H1 (cell line): Measurements from ENCODE around the gene DENND6B.

ENCODE experiments used
- CHD2 ChIP-seq: IDR thresholded peaks from 2 replicates; pipeline ENCODE4 v1.6.1; 2012; ENCODE audit warnings: low read length, improper control_type of control experiment
- EZH2 ChIP-seq: fragments of 200-600 bp; sonication (generic); IDR thresholded peaks from 2 replicates; pipeline ENCODE4 v1.7.1; 2012; ENCODE audit warnings: low read depth, mild to moderate bottlenecking, moderate library complexity, low read length, inconsistent platforms; ENCODE audit not compliant: severe bottlenecking
- POLR2A ChIP-seq, 2 experiments: IDR thresholded peaks; 1 replicate in 1 of 2; 2 replicates in 1 of 2; pipeline ENCODE4 v1.6.1; 2011; ENCODE audit warnings: low read depth in 2 of 2, low read length in 2 of 2, mild to moderate bottlenecking in 2 of 2; ENCODE audit errors: control extremely low read depth in 1 of 2
- POLR2AphosphoS5 ChIP-seq: IDR thresholded peaks from 2 replicates; pipeline ENCODE4 v1.6.1; 2011; ENCODE audit warnings: low read depth, low read length
- SIX5 ChIP-seq: IDR thresholded peaks from 2 replicates; pipeline ENCODE4 v1.6.1; 2011; ENCODE audit warnings: mild to moderate bottlenecking, low read depth, low read length
- SP2 ChIP-seq: IDR thresholded peaks from 2 replicates; pipeline ENCODE4 v1.6.1; 2012; ENCODE audit warnings: mild to moderate bottlenecking, low read length, inconsistent platforms
- TF ChIP-seq, protein P1 (sequence below), 3 experiments: IDR thresholded peaks; 1 replicate in 2 of 3; 2 replicates in 1 of 3; pipeline versions ENCODE4 v1.5.1 to v1.6.1; 2011; ENCODE audit warnings: low read length in 3 of 3, mild to moderate bottlenecking in 3 of 3, inconsistent platforms in 2 of 3, low read depth in 1 of 3, moderate library complexity in 1 of 3; ENCODE audit not compliant: insufficient read depth in 1 of 3; ENCODE audit errors: control extremely low read depth in 1 of 3
- TF ChIP-seq, protein P2 (sequence below): fragments of 300-600 bp; sonication (generic); IDR thresholded peaks from 2 replicates; pipeline ENCODE4 v1.7.1; 2012; ENCODE audit warnings: low read length, moderate library complexity, mild to moderate bottlenecking, inconsistent platforms; ENCODE audit not compliant: insufficient replicate concordance

DNA sequence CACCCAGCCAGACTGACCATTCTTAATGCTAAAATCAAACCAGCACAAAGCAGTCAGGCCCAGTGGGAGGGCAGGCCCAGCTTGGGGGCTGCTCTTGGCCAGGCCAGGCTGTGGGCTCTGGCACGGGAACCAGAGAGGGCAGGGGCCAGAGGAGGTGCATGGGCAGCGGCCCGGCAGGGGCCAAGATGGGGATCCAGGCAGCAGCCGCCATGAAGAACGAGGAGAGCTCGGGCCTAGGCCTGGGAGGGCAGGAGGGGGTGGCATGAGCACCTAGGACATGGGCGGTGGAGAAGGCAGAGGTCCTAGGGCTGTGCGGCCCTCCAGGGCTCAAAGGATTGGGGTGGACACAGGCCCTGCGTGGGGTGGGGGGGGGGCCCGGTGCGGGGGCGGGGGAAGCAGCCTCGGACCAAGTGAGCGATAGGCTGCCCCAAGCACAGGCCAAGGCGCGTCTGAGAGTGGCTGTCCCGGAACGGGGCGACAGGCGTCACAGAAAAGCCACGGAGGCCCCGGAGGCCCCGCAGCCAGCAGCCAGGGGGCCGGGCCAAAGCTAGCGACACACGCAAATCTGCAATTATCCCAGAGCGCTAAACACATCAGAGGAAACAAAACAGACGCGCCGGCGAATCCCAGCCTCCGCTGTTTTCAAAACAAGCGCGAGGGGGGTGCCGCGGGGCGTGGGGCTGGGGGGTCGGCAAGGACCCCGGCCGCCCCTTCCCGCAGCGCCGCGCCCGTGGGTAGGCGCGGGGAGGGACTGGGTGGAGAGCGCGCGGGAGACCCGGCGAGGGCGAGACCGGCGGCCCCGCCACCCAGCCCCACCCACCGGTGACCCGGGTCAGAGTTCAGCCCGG, 27.7 kb downstream of the DENND6B start:
- TF ChIP-seq EZH2 (no peak), SP2 (no peak), CHD2 (no peak), POLR2A (IDR thresholded peaks at IDR 0.05; ENCODE audit: control extremely low read depth in 1 of 2, low read depth in 2 of 2, low read length in 2 of 2) (no peak), POLR2AphosphoS5 (no peak), SIX5 (no peak)
- TF ChIP-seq, protein P1, sequence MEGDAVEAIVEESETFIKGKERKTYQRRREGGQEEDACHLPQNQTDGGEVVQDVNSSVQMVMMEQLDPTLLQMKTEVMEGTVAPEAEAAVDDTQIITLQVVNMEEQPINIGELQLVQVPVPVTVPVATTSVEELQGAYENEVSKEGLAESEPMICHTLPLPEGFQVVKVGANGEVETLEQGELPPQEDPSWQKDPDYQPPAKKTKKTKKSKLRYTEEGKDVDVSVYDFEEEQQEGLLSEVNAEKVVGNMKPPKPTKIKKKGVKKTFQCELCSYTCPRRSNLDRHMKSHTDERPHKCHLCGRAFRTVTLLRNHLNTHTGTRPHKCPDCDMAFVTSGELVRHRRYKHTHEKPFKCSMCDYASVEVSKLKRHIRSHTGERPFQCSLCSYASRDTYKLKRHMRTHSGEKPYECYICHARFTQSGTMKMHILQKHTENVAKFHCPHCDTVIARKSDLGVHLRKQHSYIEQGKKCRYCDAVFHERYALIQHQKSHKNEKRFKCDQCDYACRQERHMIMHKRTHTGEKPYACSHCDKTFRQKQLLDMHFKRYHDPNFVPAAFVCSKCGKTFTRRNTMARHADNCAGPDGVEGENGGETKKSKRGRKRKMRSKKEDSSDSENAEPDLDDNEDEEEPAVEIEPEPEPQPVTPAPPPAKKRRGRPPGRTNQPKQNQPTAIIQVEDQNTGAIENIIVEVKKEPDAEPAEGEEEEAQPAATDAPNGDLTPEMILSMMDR (IDR thresholded peaks at IDR 0.05; ENCODE audit: control extremely low read depth in 1 of 3, insufficient read depth in 1 of 3, low read depth in 1 of 3, low read length in 3 of 3) = no peak
- TF ChIP-seq, protein P2, sequence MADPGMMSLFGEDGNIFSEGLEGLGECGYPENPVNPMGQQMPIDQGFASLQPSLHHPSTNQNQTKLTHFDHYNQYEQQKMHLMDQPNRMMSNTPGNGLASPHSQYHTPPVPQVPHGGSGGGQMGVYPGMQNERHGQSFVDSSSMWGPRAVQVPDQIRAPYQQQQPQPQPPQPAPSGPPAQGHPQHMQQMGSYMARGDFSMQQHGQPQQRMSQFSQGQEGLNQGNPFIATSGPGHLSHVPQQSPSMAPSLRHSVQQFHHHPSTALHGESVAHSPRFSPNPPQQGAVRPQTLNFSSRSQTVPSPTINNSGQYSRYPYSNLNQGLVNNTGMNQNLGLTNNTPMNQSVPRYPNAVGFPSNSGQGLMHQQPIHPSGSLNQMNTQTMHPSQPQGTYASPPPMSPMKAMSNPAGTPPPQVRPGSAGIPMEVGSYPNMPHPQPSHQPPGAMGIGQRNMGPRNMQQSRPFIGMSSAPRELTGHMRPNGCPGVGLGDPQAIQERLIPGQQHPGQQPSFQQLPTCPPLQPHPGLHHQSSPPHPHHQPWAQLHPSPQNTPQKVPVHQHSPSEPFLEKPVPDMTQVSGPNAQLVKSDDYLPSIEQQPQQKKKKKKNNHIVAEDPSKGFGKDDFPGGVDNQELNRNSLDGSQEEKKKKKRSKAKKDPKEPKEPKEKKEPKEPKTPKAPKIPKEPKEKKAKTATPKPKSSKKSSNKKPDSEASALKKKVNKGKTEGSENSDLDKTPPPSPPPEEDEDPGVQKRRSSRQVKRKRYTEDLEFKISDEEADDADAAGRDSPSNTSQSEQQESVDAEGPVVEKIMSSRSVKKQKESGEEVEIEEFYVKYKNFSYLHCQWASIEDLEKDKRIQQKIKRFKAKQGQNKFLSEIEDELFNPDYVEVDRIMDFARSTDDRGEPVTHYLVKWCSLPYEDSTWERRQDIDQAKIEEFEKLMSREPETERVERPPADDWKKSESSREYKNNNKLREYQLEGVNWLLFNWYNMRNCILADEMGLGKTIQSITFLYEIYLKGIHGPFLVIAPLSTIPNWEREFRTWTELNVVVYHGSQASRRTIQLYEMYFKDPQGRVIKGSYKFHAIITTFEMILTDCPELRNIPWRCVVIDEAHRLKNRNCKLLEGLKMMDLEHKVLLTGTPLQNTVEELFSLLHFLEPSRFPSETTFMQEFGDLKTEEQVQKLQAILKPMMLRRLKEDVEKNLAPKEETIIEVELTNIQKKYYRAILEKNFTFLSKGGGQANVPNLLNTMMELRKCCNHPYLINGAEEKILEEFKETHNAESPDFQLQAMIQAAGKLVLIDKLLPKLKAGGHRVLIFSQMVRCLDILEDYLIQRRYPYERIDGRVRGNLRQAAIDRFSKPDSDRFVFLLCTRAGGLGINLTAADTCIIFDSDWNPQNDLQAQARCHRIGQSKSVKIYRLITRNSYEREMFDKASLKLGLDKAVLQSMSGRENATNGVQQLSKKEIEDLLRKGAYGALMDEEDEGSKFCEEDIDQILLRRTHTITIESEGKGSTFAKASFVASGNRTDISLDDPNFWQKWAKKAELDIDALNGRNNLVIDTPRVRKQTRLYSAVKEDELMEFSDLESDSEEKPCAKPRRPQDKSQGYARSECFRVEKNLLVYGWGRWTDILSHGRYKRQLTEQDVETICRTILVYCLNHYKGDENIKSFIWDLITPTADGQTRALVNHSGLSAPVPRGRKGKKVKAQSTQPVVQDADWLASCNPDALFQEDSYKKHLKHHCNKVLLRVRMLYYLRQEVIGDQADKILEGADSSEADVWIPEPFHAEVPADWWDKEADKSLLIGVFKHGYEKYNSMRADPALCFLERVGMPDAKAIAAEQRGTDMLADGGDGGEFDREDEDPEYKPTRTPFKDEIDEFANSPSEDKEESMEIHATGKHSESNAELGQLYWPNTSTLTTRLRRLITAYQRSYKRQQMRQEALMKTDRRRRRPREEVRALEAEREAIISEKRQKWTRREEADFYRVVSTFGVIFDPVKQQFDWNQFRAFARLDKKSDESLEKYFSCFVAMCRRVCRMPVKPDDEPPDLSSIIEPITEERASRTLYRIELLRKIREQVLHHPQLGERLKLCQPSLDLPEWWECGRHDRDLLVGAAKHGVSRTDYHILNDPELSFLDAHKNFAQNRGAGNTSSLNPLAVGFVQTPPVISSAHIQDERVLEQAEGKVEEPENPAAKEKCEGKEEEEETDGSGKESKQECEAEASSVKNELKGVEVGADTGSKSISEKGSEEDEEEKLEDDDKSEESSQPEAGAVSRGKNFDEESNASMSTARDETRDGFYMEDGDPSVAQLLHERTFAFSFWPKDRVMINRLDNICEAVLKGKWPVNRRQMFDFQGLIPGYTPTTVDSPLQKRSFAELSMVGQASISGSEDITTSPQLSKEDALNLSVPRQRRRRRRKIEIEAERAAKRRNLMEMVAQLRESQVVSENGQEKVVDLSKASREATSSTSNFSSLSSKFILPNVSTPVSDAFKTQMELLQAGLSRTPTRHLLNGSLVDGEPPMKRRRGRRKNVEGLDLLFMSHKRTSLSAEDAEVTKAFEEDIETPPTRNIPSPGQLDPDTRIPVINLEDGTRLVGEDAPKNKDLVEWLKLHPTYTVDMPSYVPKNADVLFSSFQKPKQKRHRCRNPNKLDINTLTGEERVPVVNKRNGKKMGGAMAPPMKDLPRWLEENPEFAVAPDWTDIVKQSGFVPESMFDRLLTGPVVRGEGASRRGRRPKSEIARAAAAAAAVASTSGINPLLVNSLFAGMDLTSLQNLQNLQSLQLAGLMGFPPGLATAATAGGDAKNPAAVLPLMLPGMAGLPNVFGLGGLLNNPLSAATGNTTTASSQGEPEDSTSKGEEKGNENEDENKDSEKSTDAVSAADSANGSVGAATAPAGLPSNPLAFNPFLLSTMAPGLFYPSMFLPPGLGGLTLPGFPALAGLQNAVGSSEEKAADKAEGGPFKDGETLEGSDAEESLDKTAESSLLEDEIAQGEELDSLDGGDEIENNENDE = no peak
